Endometrium (tissue), 2 donors: Measurements from ENCODE around the gene SERHL2.
A peak's percentile ranks its signal among the peaks of the same experiment; 100 is the strongest.
"Not testable (repeated sequence)": the region's sequence is repeated elsewhere in the genome, so short reads cannot be mapped to it uniquely, and the experiment has no call there.

Experiments
- FAIRE-seq: peaks from 2 replicates; lab custom pipeline; 2012; peaks lifted over from hg19 to GRCh38; lab: Jason Lieb, UNC
- donor health status: control.
- donor health status: control.

SERHL2 gene

DNA sequence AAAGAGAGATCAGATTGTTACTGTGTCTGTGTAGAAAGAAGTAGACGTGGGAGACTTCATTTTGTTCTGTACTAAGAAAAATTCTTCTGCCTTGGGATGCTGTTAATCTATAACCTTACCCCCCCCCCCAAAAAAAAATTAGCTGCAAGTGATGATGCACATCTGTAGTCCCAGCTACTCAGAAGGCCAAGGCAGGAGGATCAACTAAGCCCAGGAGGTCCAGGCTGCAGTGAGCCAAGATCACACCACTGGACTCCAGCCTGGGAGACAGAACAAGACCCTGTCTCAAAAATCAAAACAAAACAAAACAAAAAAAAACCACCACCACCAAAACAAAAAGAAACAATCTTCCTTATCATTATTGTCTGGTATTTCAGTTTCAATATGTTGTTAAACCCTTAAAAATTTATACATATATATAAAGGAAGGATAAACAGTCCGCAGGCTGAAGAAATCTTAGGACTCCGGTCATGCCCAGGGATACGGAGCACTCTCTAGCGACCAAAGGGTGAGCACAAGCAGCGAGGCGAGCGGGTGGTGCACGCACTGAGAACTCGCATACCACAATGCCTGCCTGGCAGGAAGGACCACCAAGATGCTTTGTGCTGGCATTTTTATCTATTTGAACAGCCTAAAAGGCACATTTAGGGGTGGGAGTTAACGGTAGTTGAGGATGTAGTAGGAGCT, 54.5 kb downstream of the SERHL2 start:
- FAIRE-seq: no peak

GRCh38 chr22:42608823-42609361, 55.1 kb downstream of the SERHL2 start:
- FAIRE-seq: no peak

- peak; percentile 62 for FAIRE-seq
Measured at GRCh38 chr22:42610186-42610585, 56.4 kb downstream of the SERHL2 start.

DNA sequence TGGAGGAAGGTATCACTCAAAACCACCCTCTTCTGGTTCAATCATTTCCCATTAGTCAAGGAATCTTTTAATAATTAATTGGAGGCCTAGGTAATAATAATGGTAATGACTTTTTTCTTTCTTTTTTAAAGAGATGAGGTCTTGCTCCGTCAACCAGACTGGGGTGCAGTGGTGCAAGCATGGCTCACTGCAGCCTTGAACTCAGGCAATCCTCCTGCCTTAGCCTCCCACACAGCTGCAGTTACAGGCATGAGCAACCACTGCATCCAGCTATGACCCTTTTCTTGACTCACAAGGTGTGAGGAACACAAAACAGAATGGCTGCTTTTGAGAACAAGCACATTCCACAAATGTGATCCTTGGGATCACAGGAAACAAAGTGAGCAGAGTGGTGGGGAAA, 57.3 kb downstream of the SERHL2 start:
- no peak for FAIRE-seq

DNA sequence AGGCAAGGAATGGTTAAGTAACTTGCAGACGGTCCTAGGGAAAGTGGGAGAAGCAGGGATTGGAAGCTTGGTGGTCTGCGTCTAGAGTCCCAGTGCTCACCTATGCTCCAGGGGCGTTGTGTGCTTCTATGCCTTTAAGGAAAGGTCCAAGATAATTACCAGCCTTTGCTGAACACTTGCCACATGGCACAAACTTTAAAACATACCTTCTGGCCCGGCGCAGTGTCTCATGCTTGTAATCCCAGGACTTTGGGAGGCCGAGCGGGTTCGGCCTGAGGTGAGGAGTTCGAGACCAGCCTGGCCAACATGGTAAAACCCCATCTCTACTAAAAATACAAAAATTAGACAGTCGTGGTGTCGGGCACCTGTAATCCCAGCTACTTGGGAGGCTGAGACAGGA, 58.6 kb downstream of the SERHL2 start:
- no peak for FAIRE-seq

DNA sequence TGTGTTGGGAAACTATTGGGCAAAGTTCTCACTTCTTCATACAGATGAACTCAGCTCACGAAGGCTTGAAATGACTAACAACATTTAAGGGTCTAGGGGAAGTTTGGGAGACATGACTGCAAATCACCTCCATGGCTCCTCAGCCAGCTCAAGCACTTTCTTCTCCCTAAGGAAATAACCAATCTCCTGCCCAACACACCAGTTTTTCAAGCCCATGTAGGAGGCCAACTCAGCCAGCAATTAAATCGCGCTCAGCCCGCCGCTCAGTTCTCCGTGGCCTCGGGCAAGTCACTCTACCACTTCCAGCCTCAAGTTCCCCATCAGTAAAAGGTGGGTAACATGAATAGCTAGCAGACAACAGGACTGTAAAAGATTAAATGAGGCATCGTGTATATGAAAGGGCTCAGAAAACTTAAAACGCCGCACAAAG, 60.1 kb downstream of the SERHL2 start:
- no peak for FAIRE-seq

GRCh38 chr22:42614312-42615091, 60.7 kb downstream of the SERHL2 start, which contains the start of gene POLDIP3:
Gene POLDIP3, minus strand, starts transcription at chr22:42614883. Its CDS starts 26 bp downstream, at chr22:42614857.
- no peak for FAIRE-seq

DNA sequence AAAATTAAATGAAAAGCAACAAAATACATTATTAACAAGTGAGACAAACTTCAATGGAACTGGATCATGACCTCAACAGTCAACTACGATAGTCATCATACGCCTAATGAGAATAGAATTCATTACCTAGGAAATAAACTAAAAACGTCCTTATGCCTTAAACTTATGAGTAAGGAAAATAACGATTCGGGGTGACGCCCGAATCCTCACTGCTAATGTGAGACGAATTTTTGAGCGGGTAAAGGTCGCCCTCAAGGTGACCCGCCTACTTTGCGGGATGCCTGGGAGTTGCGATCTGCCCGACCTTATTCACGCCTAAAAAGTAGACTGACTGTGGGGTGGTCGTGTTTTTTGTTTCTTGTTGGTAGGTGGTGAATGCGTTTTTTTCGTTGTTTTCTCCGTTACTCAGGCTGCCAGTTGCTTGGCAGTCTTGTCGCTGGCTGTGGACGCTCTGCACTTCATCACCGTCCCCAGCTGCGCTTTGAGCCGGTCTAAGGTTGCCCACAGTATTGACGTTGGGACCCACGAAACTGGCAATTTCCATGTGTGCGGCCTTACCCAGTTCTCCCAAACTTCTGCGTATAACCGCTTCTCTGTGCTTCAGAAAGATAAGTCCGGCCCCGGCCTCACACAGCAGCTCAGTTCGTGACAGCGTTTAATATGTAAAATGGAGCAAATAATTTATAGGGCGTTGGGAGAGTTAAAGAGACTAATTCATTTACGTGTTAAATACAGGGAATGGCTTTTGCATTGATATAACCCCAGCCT, 61.5 kb downstream of the SERHL2 start:
- peak; percentile 97 for FAIRE-seq

- not testable (repeated sequence) for FAIRE-seq
Measured at GRCh38 chr22:42615860-42616175, 62.1 kb downstream of the SERHL2 start.

- FAIRE-seq: no peak
Measured at GRCh38 chr22:42617155-42617983, 63.6 kb downstream of the SERHL2 start.

GRCh38 chr22:42619261-42620063, 65.7 kb downstream of the SERHL2 start:
- no peak for FAIRE-seq

- FAIRE-seq: no peak
Measured at GRCh38 chr22:42620084-42620483, 66.3 kb downstream of the SERHL2 start.

GRCh38 chr22:42621505-42622002, 67.8 kb downstream of the SERHL2 start:
- no peak for FAIRE-seq

DNA sequence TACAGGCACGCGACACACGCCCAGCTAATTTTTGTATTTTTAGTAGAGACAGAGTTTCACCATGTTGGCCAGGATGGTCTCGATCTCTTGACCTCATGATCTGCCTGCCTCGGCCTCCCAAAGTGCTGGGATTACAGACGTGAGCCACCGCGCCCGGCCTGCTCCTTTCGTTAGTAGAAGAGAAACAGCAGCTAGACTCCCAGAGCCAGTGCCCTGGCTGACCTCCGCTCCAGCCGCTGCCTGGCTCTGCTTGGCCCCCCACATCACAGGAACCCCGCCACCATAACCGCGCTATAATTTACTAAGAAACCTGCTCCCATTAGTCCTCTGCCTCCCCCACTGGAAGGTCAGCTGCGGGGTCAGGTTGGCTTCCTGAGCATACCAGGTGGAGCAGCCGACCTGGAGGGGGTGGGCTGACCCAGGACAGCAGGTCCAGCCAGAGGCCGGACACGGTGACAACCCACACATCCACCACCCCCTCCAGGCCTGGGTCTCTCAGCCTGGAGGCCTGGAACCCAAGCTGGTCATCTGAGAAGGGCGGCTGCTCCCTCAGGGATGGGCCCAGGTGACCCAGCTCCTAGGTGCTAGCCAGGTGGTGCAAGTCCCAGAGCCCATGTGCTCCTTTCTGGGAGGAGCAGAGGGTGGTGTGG, 68.4 kb downstream of the SERHL2 start:
- FAIRE-seq: no peak

GRCh38 chr22:42623301-42623751, 69.6 kb downstream of the SERHL2 start:
- no peak for FAIRE-seq
